PC-3 (cell line): ENCODE data around the gene MPIG6B. TPM values are rescaled to one million over a fixed set of nuclear protein-coding genes. Genes with fewer than 3 reads are reported as not detected.

Experiments used
- ATAC-seq: fragments of 200-7000 bp; cut with Tn5 transposase; 2 replicates; pipeline ENCODE4 v1.9.1; 2020; ENCODE audit warnings: mild to moderate bottlenecking, moderate library complexity
- BruUV-seq: library from RNA; stranded (reverse); fragments of 400-500 nt; replicated peaks from 2 replicates; lab custom pipeline; 2021; lab: Mats Ljungman, UMichigan
- CTCF ChIA-PET: fragments of 300-600 bp; sonication (Branson Sonifier 250); formaldehyde crosslinking; loops from one replicate; lab custom pipeline; 2022; ENCODE audit warnings: antibody characterized with exemption; lab: Charles Lee
- POLR2A ChIA-PET: fragments of 300-600 bp; sonication (Branson Sonifier 250); formaldehyde crosslinking; loops from one replicate; lab custom pipeline; 2022; ENCODE audit warnings: antibody characterized with exemption; ENCODE audit not compliant: unreplicated experiment; lab: Charles Lee
- DNase-seq: peaks from one replicate; pipeline ENCODE4 v3.0.0-alpha.2; 2015
- H2AFZ ChIP-seq: fragments of 300-600 bp; sonication (generic); 2 replicates; pipeline ENCODE4 v1.6.0; 2016; ENCODE audit warnings: antibody characterized with exemption, low read length
- H3F3A ChIP-seq: fragments of 300-600 bp; sonication (generic); one replicate; pipeline ENCODE4 v1.6.0; 2017; ENCODE audit warnings: antibody characterized with exemption, low read length, control low read depth, mild to moderate bottlenecking; ENCODE audit not compliant: unreplicated experiment
- H3K27ac ChIP-seq: fragments of 300-600 bp; sonication (generic); 2 replicates; pipeline ENCODE4 v1.5.1; 2016; ENCODE audit warnings: mild to moderate bottlenecking, low read length
- H3K27me3 ChIP-seq: fragments of 300-600 bp; sonication (generic); 2 replicates; pipeline ENCODE4 v1.6.1; 2016; ENCODE audit warnings: low read length, mixed read lengths
- H3K36me3 ChIP-seq: fragments of 300-600 bp; sonication (generic); 2 replicates; pipeline ENCODE4 v1.6.1; 2016; ENCODE audit warnings: low read depth, mixed run types, low read length, mixed read lengths
- H3K4me1 ChIP-seq: fragments of 300-600 bp; sonication (generic); 2 replicates; pipeline ENCODE4 v1.5.1; 2016; ENCODE audit warnings: low read length; ENCODE audit not compliant: insufficient read depth
- H3K4me2 ChIP-seq: fragments of 300-600 bp; sonication (generic); 2 replicates; pipeline ENCODE4 v1.6.0; 2016; ENCODE audit warnings: low read length
- H3K4me3 ChIP-seq: fragments of 300-600 bp; sonication (generic); 2 replicates; pipeline ENCODE4 v1.5.1; 2016; ENCODE audit warnings: mild to moderate bottlenecking, low read length, mixed read lengths
- H3K79me2 ChIP-seq: fragments of 300-600 bp; sonication (generic); 2 replicates; pipeline ENCODE4 v1.6.1; 2017; ENCODE audit warnings: low read length, mixed read lengths
- H3K9ac ChIP-seq: fragments of 300-600 bp; sonication (generic); 2 replicates; pipeline ENCODE4 v1.6.0; 2016; ENCODE audit warnings: mild to moderate bottlenecking, low read length
- H3K9me2 ChIP-seq: fragments of 300-600 bp; sonication (generic); replicated peaks from 2 replicates; pipeline ENCODE4 v1.6.1; 2016; ENCODE audit warnings: mixed run types, low read length, mixed read lengths
- H3K9me3 ChIP-seq: fragments of 300-600 bp; sonication (generic); 2 replicates; pipeline ENCODE4 v1.6.1; 2016; ENCODE audit warnings: low read length, mixed read lengths
- H4K20me1 ChIP-seq: fragments of 300-600 bp; sonication (generic); 2 replicates; pipeline ENCODE4 v1.6.1; 2016; ENCODE audit warnings: low read length, mixed read lengths
- EZH2 ChIP-seq: fragments of 300-600 bp; sonication (generic); IDR thresholded peaks from one replicate; pipeline ENCODE4 v1.6.1; 2017; ENCODE audit warnings: antibody characterized with exemption, mild to moderate bottlenecking, low read length; ENCODE audit not compliant: unreplicated experiment
- EZH2phosphoT487 ChIP-seq: fragments of 300-600 bp; sonication (generic); IDR thresholded peaks from 2 replicates; pipeline ENCODE4 v1.6.1; 2018; ENCODE audit warnings: mild to moderate bottlenecking, antibody characterized with exemption, low read length, borderline replicate concordance
- intact Hi-C: fragments of 100-400 bp; cut with micrococcal nuclease; formaldehyde crosslinking; loops from 2 replicates; pipeline ENCODE4 v1.9.0; 2023
- total RNA-seq: library from RNA; depleted of rRNA; stranded (reverse); fragments of >200 nt; gene quantifications from 2 replicates; pipeline ENCODE4 v1.2.3, GENCODE V29; 2014
- TF ChIP-seq, protein P1 (sequence below): fragments of 300-600 bp; sonication (generic); conservative IDR thresholded peaks from 2 replicates; pipeline ENCODE4 v1.5.1; 2017; ENCODE audit warnings: antibody characterized with exemption, low read depth, mild to moderate bottlenecking, low read length

Gene MPIG6B
- total RNA-seq, 1 experiment from 2014 or later: not detected

DNA sequence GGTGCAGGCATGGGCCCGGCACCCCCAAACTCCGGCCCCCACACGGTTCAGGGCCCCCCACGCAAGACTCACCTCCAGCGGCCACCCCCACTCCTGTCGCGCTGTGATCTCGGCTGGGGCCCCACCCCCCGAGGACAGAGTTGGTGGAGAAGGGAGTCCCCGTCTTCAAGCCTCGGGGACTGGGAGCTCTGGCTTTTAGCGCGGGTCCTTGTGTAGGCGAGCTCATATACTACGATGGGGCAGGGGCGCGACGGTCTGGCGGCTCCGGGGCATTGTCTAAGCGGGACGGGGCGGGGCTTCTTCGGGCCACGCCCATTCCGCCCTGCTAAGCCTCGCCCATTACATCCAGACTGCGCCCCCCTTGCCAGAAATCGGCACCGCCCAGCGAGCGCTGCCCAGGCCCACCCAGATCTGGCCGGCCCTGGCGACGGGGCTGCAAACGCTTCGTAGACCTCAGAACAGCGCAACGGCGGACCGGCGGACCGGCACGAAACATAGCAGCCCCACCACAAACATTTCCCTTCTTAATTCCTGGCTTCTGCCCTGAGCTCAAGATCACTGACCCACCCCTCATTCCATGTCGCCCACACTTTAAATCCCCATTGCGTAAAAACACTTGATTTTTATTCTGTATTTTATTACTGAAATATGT, 6.9 kb downstream of the MPIG6B start:
- Histone ChIP-seq H4K20me1 (peaks cover 13% of the 10 kb centered on the region), H3K9me2 (no peaks in the 10 kb centered on the region), H3K4me3 (peak overlapping the region; percentile 77), H3K4me1 (peaks cover 12% of the 10 kb centered on the region), H3K4me2 (peak overlapping the region; percentile 89), H2AFZ (peak overlapping the region; percentile 76), H3K27ac (peak overlapping the region; percentile 30), H3K27me3 (no peaks in the 10 kb centered on the region), H3K79me2 (peaks cover 22% of the 10 kb centered on the region), H3K9me3 (no peaks in the 10 kb centered on the region), H3F3A (peaks cover 4% of the 10 kb centered on the region), H3K9ac (peak overlapping the region; percentile 58), H3K36me3 (peaks cover 35% of the 10 kb centered on the region)
- intact Hi-C loops: loop anchor here (1.0 kb wide), 1 partner anchor 39 kb away; no protein-coding TSS in a partner anchor
- DNase-seq: peak; percentile 79
- no peak for TF ChIP-seq EZH2phosphoT487
- TF ChIP-seq, protein P1, sequence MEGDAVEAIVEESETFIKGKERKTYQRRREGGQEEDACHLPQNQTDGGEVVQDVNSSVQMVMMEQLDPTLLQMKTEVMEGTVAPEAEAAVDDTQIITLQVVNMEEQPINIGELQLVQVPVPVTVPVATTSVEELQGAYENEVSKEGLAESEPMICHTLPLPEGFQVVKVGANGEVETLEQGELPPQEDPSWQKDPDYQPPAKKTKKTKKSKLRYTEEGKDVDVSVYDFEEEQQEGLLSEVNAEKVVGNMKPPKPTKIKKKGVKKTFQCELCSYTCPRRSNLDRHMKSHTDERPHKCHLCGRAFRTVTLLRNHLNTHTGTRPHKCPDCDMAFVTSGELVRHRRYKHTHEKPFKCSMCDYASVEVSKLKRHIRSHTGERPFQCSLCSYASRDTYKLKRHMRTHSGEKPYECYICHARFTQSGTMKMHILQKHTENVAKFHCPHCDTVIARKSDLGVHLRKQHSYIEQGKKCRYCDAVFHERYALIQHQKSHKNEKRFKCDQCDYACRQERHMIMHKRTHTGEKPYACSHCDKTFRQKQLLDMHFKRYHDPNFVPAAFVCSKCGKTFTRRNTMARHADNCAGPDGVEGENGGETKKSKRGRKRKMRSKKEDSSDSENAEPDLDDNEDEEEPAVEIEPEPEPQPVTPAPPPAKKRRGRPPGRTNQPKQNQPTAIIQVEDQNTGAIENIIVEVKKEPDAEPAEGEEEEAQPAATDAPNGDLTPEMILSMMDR: no peak
- no peak for TF ChIP-seq EZH2
- ATAC-seq: peak; percentile 72
- CTCF ChIA-PET: interaction anchor here (0.6 to 1.5 kb wide), 3 partner anchors 23 to 48 kb away, joined by 3 to 7 read pairs (median 4); no protein-coding TSS in a partner anchor
- POLR2A ChIA-PET: interaction anchor here (0.5 to 0.7 kb wide), 5 partner anchors 22 to 1588 kb away, joined by 3 to 5 read pairs (median 3); partner anchors contain the start of gene ZBTB22
- BruUV-seq: no TSS peak

DNA sequence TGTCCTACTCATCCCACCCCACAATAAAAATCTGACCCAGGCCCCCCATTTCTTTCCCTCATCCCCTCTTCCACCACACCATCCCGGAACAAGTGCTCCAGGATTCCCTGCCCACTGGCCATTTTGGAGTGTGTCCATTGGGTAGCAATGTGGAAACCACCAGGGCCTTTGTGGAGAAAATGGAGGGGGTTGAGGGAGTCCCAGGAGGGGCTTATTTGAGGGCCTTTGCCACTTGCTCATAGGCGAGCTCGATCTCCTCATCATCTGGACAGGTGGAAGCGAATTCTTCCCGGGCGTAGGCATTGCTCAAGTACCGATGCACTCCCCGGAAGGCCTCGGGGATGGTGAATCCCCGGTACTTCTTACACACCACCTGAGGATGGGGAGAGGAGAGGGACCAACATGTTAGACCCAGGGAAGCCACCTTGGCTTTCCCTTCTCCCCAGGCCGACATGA, 7.5 kb downstream of the MPIG6B start:
- Histone ChIP-seq H3K9me3 (no peaks in the 10 kb centered on the region), H3F3A (peaks cover 4% of the 10 kb centered on the region), H3K9ac (no peak overlapping the region), H3K4me3 (peak overlapping the region; percentile 77; the same call in 1 of the 2 replicates), H3K4me2 (peak overlapping the region; percentile 89; the same call in 1 of the 2 replicates), H3K27ac (no peak overlapping the region), H3K27me3 (no peaks in the 10 kb centered on the region), H2AFZ (no peak overlapping the region), H3K36me3 (peaks cover 35% of the 10 kb centered on the region), H4K20me1 (peaks cover 13% of the 10 kb centered on the region), H3K9me2 (no peaks in the 10 kb centered on the region), H3K4me1 (peaks cover 12% of the 10 kb centered on the region), H3K79me2 (peaks cover 27% of the 10 kb centered on the region)
- TF ChIP-seq, protein P1: no peak
- no peak for TF ChIP-seq EZH2
- TF ChIP-seq EZH2phosphoT487: no peak
- CTCF ChIA-PET: interaction anchor here (0.6 to 1.5 kb wide), 3 partner anchors 22 to 48 kb away, joined by 3 to 7 read pairs (median 4); no protein-coding TSS in a partner anchor
- BruUV-seq: no TSS peak
- ATAC-seq (no peak), DNase-seq (no peak)
- intact Hi-C loops: no loop called here
- POLR2A ChIA-PET: interaction anchor here (0.5 to 0.6 kb wide), 3 partner anchors 62 to 1587 kb away, joined by 3 to 5 read pairs (median 4); partner anchors contain the start of gene ZBTB22
